ENCODE data around the gene SMG9.
A peak's percentile ranks its signal among the peaks of the same experiment; 100 is the strongest.

Gene SMG9

GRCh38 chr19:43754503-43755255, at the start of gene SMG9:
SMG9 (minus strand) TSS chr19:43754962; CDS start chr19:43750741, 4,221 bp downstream.
- H3K4me3 ChIP-seq (ENCODE audit: low read depth, low read length): peak within 1 kb of the TSS; percentile 88
- peak; percentile 93 for DNase-seq (ENCODE audit: low read depth)
- TF ChIP-seq MYC (IDR thresholded peaks at IDR 0.05; ENCODE audit: low read depth, low read length): peak; percentile 82
- peak; percentile 71 for TF ChIP-seq POLR2A (IDR thresholded peaks at IDR 0.05; ENCODE audit: extremely low read depth, insufficient read length)
- no peak for TF ChIP-seq CTCF (IDR thresholded peaks at IDR 0.05; ENCODE audit: low read depth, low read length)
- TF ChIP-seq MAX (IDR thresholded peaks at IDR 0.05; ENCODE audit: low read depth, low read length): peak; percentile 82

- TF ChIP-seq MYC (IDR thresholded peaks at IDR 0.05; ENCODE audit: low read depth, low read length): no peak
- no peak for TF ChIP-seq MAX (IDR thresholded peaks at IDR 0.05; ENCODE audit: low read depth, low read length)
- no peak for TF ChIP-seq CTCF (IDR thresholded peaks at IDR 0.05; ENCODE audit: low read depth, low read length)
- TF ChIP-seq POLR2A (IDR thresholded peaks at IDR 0.05; ENCODE audit: extremely low read depth, insufficient read length): no peak
- no peak overlapping the region for H3K4me3 ChIP-seq (ENCODE audit: low read depth, low read length)
- no peak for DNase-seq (ENCODE audit: low read depth)
These were observed 49.7 kb upstream of the SMG9 start for GRCh38 chr19:43804432-43804831.

GRCh38 chr19:43802216-43802951, 47.6 kb upstream of the SMG9 start, which contains the start of gene LYPD5:
LYPD5 (minus strand) TSS chr19:43802447; CDS start chr19:43802380, 67 bp downstream.
- no peak for TF ChIP-seq POLR2A (IDR thresholded peaks at IDR 0.05; ENCODE audit: extremely low read depth, insufficient read length)
- TF ChIP-seq MYC (IDR thresholded peaks at IDR 0.05; ENCODE audit: low read depth, low read length): no peak
- no peak for TF ChIP-seq MAX (IDR thresholded peaks at IDR 0.05; ENCODE audit: low read depth, low read length)
- no peak for TF ChIP-seq CTCF (IDR thresholded peaks at IDR 0.05; ENCODE audit: low read depth, low read length)
- H3K4me3 ChIP-seq (ENCODE audit: low read depth, low read length): no peak within 1 kb of the TSS
- no peak for DNase-seq (ENCODE audit: low read depth)

GRCh38 chr19:43799502-43800142, 44.9 kb upstream of the SMG9 start:
- TF ChIP-seq CTCF (IDR thresholded peaks at IDR 0.05; ENCODE audit: low read depth, low read length) (no peak), MAX (IDR thresholded peaks at IDR 0.05; ENCODE audit: low read depth, low read length) (no peak), POLR2A (IDR thresholded peaks at IDR 0.05; ENCODE audit: extremely low read depth, insufficient read length) (no peak), MYC (IDR thresholded peaks at IDR 0.05; ENCODE audit: low read depth, low read length) (no peak)
- H3K4me3 ChIP-seq (ENCODE audit: low read depth, low read length): no peak overlapping the region
- no peak for DNase-seq (ENCODE audit: low read depth)

GRCh38 chr19:43798546-43799409, 44.0 kb upstream of the SMG9 start:
- H3K4me3 ChIP-seq (ENCODE audit: low read depth, low read length): no peak overlapping the region
- peak; percentile 6 for DNase-seq (ENCODE audit: low read depth)
- TF ChIP-seq CTCF (IDR thresholded peaks at IDR 0.05; ENCODE audit: low read depth, low read length) (no peak), MYC (IDR thresholded peaks at IDR 0.05; ENCODE audit: low read depth, low read length) (no peak), POLR2A (IDR thresholded peaks at IDR 0.05; ENCODE audit: extremely low read depth, insufficient read length) (no peak), MAX (IDR thresholded peaks at IDR 0.05; ENCODE audit: low read depth, low read length) (no peak)

Data from NB4 (cell line).